Measurements from ENCODE around the gene PTPRD.

Gene PTPRD

GRCh38 chr9:8268216-8268878 lies 2344.5 kb downstream of the PTPRD start:
- H3K27me3 ChIP-seq (ENCODE audit: control insufficient read depth, low read length) = no peaks in the 10 kb centered on the region
- H3K9me3 ChIP-seq (ENCODE audit: control insufficient read depth, insufficient read depth, low read length) = no peaks in the 10 kb centered on the region; the same call in 1 of the 2 replicates
- no peaks in the 10 kb centered on the region for H3K9me2 ChIP-seq (replicated peaks; ENCODE audit: control insufficient read depth, low read length)
- TF ChIP-seq CTCF (IDR thresholded peaks at IDR 0.05; ENCODE audit: low read depth, low read length, poor library complexity, severe bottlenecking) = no peak
- no peak for TF ChIP-seq EZH2phosphoT487 (IDR thresholded peaks at IDR 0.05; ENCODE audit: borderline replicate concordance, low read length)
- no peaks in the 10 kb centered on the region for H3K4me1 ChIP-seq (ENCODE audit: control insufficient read depth, low read length)
- H4K20me1 ChIP-seq (ENCODE audit: control insufficient read depth, insufficient read depth, low read depth, low read length) = no peaks in the 10 kb centered on the region
- H3K36me3 ChIP-seq (ENCODE audit: control insufficient read depth, low read length) = no peaks in the 10 kb centered on the region
- H3K27ac ChIP-seq (ENCODE audit: low read depth, low read length) = no peak overlapping the region
- no peak overlapping the region for H3K4me3 ChIP-seq (ENCODE audit: low read length)
- no peaks in the 10 kb centered on the region for H3F3A ChIP-seq (ENCODE audit: control insufficient read depth, insufficient read depth)
- no peak overlapping the region for H3K4me2 ChIP-seq (ENCODE audit: low read length)
- H3K79me2 ChIP-seq (ENCODE audit: control insufficient read depth, low read length) = no peaks in the 10 kb centered on the region

GRCh38 chr9:8267636-8268035 lies 2345.2 kb downstream of the PTPRD start:
- Histone ChIP-seq H3K27me3 (ENCODE audit: control insufficient read depth, low read length) (no peaks in the 10 kb centered on the region), H4K20me1 (ENCODE audit: control insufficient read depth, insufficient read depth, low read depth, low read length) (no peaks in the 10 kb centered on the region), H3K4me1 (ENCODE audit: control insufficient read depth, low read length) (no peaks in the 10 kb centered on the region), H3K4me2 (ENCODE audit: low read length) (no peak overlapping the region), H3K9me3 (ENCODE audit: control insufficient read depth, insufficient read depth, low read length) (no peaks in the 10 kb centered on the region; the same call in 1 of the 2 replicates), H3K9me2 (replicated peaks; ENCODE audit: control insufficient read depth, low read length) (no peaks in the 10 kb centered on the region), H3K79me2 (ENCODE audit: control insufficient read depth, low read length) (no peaks in the 10 kb centered on the region), H3K4me3 (ENCODE audit: low read length) (no peak overlapping the region), H3K36me3 (ENCODE audit: control insufficient read depth, low read length) (no peaks in the 10 kb centered on the region), H3K27ac (ENCODE audit: low read depth, low read length) (no peak overlapping the region), H3F3A (ENCODE audit: control insufficient read depth, insufficient read depth) (no peaks in the 10 kb centered on the region)
- TF ChIP-seq EZH2phosphoT487 (IDR thresholded peaks at IDR 0.05; ENCODE audit: borderline replicate concordance, low read length) = no peak

GRCh38 chr9:8266861-8267260 lies 2345.9 kb downstream of the PTPRD start:
- Histone ChIP-seq H3K27me3 (ENCODE audit: control insufficient read depth, low read length) (no peaks in the 10 kb centered on the region), H3K4me2 (ENCODE audit: low read length) (no peak overlapping the region), H3K27ac (ENCODE audit: low read depth, low read length) (no peak overlapping the region), H3K36me3 (ENCODE audit: control insufficient read depth, low read length) (no peaks in the 10 kb centered on the region), H3K9me2 (replicated peaks; ENCODE audit: control insufficient read depth, low read length) (no peaks in the 10 kb centered on the region), H3K9me3 (ENCODE audit: control insufficient read depth, insufficient read depth, low read length) (no peaks in the 10 kb centered on the region; the same call in 1 of the 2 replicates), H3F3A (ENCODE audit: control insufficient read depth, insufficient read depth) (no peaks in the 10 kb centered on the region), H4K20me1 (ENCODE audit: control insufficient read depth, insufficient read depth, low read depth, low read length) (no peaks in the 10 kb centered on the region), H3K4me3 (ENCODE audit: low read length) (no peak overlapping the region), H3K4me1 (ENCODE audit: control insufficient read depth, low read length) (no peaks in the 10 kb centered on the region), H3K79me2 (ENCODE audit: control insufficient read depth, low read length) (no peaks in the 10 kb centered on the region)
- TF ChIP-seq CTCF (IDR thresholded peaks at IDR 0.05; ENCODE audit: low read depth, low read length, poor library complexity, severe bottlenecking) = no peak
- no peak for TF ChIP-seq EZH2phosphoT487 (IDR thresholded peaks at IDR 0.05; ENCODE audit: borderline replicate concordance, low read length)

- H3K4me3 ChIP-seq (ENCODE audit: low read length) = no peak overlapping the region
- no peak overlapping the region for H3K4me2 ChIP-seq (ENCODE audit: low read length)
- H3K27me3 ChIP-seq (ENCODE audit: control insufficient read depth, low read length) = no peaks in the 10 kb centered on the region
- H3K4me1 ChIP-seq (ENCODE audit: control insufficient read depth, low read length) = peaks cover 4% of the 10 kb centered on the region; the same call in 1 of the 2 replicates
- no peaks in the 10 kb centered on the region for H3K9me2 ChIP-seq (replicated peaks; ENCODE audit: control insufficient read depth, low read length)
- no peaks in the 10 kb centered on the region for H4K20me1 ChIP-seq (ENCODE audit: control insufficient read depth, insufficient read depth, low read depth, low read length)
- H3F3A ChIP-seq (ENCODE audit: control insufficient read depth, insufficient read depth) = no peaks in the 10 kb centered on the region
- H3K9me3 ChIP-seq (ENCODE audit: control insufficient read depth, insufficient read depth, low read length) = no peaks in the 10 kb centered on the region; the same call in 1 of the 2 replicates
- no peak overlapping the region for H3K27ac ChIP-seq (ENCODE audit: low read depth, low read length)
- no peaks in the 10 kb centered on the region for H3K79me2 ChIP-seq (ENCODE audit: control insufficient read depth, low read length)
- H3K36me3 ChIP-seq (ENCODE audit: control insufficient read depth, low read length) = no peaks in the 10 kb centered on the region
- TF ChIP-seq EZH2phosphoT487 (IDR thresholded peaks at IDR 0.05; ENCODE audit: borderline replicate concordance, low read length) (no peak), CTCF (IDR thresholded peaks at IDR 0.05; ENCODE audit: low read depth, low read length, poor library complexity, severe bottlenecking) (no peak)
Observed at GRCh38 chr9:8265281-8265680, 2347.5 kb downstream of the PTPRD start.

Measured in DOHH2 (cell line).